Measurements from ENCODE around the gene UBAC2.

UBAC2 gene

GRCh38 chr13:99330942-99331341, 130.3 kb downstream of the UBAC2 start:
- no peak for DNase-seq (ENCODE audit: low read depth in 3 of 3, low spot score in 1 of 3)

DNA sequence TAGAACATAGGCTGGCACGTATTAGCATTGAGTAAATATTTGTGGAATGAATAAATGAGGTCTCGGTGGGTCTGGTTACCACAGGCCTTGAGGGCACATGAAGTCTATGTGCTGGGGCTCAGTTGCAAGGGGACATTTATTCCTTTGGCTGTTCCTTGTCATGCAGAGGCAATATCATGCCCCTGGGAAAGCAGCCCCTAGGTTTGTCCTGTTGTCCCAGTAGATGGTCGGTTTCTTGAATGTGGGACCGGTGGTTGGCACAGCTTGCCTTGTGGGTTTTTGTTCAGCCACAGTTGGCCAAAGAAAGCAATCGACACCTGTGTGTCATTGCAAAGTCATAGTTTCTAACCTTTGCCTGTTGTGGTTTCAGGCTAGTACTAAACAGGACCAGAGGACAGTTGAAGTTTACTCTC, 131.2 kb downstream of the UBAC2 start:
- no peak for DNase-seq (ENCODE audit: low read depth in 3 of 3, low spot score in 1 of 3)

DNA sequence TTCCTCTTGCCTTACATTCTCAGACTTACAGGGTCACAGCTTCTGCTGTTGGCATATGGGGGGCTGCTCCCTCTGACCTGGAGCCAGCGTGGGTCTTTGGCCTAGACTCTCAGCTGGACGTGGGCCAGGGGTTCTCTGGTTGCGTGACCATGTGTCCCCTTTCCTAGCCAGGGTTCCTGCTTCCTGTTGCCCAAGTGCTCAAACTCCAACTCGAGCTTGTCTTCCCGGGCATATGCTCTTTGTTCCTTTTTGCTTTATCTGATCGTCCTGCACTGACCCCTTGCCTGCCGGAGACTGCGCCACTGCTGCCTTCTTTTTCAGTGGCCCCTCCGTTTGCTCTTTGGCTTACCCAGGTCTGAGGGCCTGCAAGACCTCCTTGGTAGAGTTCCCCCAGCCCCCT, 131.8 kb downstream of the UBAC2 start:
- no peak for DNase-seq (ENCODE audit: low read depth in 3 of 3, low spot score in 1 of 3)

- no peak for DNase-seq (ENCODE audit: low read depth in 3 of 3, low spot score in 1 of 3)
These were observed 133.6 kb downstream of the UBAC2 start for GRCh38 chr13:99334221-99334620.

DNA sequence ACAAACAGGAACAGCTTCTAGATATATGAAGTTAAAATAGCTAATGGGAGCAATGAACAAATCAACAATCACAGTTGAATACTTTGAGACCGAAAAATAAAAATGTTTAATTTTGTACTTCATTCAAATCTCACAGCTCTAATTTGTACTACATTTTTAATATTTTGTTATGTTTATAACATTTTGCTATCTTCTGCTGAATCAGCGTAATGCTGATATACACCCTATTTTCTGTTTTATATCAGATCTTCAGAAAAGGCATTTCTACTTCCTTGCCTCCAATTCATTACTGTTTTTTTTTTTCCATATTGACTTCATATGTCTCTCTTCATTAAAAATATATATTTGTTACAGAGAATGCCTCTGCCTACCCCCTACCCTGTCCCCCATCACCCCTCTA, 134.4 kb downstream of the UBAC2 start:
- no peak for DNase-seq (ENCODE audit: low read depth in 3 of 3, low spot score in 1 of 3)

DNA sequence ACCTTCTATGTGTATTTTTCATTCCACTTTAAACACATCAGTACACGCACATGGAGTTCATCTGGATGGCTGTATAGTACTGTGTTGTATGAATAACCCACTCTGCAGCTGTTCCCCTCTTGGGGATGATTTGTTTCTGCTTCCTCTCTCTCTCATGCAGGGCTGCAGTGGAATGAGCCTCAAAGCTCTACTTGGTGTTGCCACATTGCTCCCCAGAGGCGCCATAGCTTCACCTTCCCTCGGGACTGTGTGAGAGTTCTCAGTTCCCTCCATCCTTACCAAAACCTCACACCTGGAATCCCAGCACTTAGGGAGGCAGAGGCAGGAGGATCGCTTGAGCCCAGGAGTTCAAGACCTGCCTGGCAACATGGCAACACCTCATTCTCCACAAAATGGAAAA, 134.9 kb downstream of the UBAC2 start:
- DNase-seq (ENCODE audit: low read depth in 3 of 3, low spot score in 1 of 3): no peak

DNA sequence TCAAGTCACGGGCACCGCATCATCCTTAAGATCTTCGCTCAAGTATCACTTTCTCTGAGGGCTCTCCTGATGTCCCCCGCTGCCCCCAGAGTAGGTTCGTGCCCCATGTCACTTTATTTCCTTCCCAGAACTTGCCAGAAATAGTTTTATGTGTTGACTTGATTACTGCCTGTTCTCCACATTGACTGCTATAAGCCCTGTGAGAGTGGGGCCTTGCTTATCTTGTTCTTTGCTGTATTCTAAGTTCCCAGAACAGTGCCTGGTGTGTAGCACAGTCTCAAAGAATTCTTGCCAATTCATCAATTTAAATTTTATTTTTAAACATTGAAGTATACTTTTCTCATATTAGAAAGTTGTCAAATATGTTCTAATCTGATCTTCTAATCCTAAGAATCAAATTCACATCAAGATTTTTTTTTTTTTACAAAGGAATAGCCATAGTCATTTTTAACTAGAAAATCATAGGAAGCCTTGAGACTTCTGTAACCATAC, 138.6 kb downstream of the UBAC2 start:
- no peak for DNase-seq (ENCODE audit: low read depth in 3 of 3, low spot score in 1 of 3)

GRCh38 chr13:99339736-99340397, 139.2 kb downstream of the UBAC2 start:
- DNase-seq (ENCODE audit: low read depth in 3 of 3, low spot score in 1 of 3): no peak

DNA sequence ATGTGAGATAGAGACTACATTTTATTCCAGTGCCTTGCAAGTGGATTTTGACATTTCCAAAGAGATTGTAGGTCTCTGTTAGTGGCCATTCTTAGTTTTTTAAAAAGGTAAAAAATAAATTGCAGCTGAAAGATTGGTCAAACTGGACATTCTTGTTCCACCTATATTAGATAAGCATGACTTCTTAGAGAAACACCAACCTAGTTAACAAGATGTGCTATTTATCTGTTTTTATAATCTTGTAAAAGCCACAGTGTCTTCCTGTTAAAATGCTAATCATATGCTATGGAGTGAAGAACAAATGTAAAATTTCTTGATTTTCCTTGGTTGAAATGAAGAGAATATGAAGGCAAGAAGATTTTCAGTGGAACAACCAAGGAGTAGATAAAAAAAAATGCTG, 140.0 kb downstream of the UBAC2 start:
- no peak for DNase-seq (ENCODE audit: low read depth in 3 of 3, low spot score in 1 of 3)

- DNase-seq (ENCODE audit: low read depth in 3 of 3, low spot score in 1 of 3): no peak
These were observed 141.5 kb downstream of the UBAC2 start for GRCh38 chr13:99341969-99342722.

- DNase-seq (ENCODE audit: low read depth in 3 of 3, low spot score in 1 of 3): no peak
These were observed 142.2 kb downstream of the UBAC2 start for GRCh38 chr13:99342723-99343315.

GRCh38 chr13:99344610-99345208, 144.1 kb downstream of the UBAC2 start:
- no peak for DNase-seq (ENCODE audit: low read depth in 3 of 3, low spot score in 1 of 3)

DNA sequence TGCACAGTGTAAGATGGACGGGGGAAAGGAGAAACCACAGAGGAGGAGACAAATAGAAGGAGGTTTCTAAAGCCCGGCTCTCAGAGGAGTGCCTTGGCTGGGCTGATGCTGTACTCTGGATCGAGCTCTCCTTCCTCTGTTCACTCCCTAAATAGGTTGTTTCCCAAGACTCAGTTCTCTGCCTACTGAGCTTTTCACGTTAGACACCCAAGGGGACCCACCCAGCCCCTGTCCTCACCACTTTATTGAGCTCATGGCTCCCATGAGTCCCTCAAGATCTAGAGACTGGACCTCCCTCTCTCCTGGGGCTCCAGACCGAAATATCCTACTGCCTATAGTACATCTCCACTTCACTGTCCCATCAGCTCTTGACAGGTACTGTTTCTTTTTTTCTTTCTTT, 144.7 kb downstream of the UBAC2 start:
- no peak for DNase-seq (ENCODE audit: low read depth in 3 of 3, low spot score in 1 of 3)

GRCh38 chr13:99346335-99347042, 145.8 kb downstream of the UBAC2 start:
- DNase-seq (ENCODE audit: low read depth in 3 of 3, low spot score in 1 of 3): no peak

DNA sequence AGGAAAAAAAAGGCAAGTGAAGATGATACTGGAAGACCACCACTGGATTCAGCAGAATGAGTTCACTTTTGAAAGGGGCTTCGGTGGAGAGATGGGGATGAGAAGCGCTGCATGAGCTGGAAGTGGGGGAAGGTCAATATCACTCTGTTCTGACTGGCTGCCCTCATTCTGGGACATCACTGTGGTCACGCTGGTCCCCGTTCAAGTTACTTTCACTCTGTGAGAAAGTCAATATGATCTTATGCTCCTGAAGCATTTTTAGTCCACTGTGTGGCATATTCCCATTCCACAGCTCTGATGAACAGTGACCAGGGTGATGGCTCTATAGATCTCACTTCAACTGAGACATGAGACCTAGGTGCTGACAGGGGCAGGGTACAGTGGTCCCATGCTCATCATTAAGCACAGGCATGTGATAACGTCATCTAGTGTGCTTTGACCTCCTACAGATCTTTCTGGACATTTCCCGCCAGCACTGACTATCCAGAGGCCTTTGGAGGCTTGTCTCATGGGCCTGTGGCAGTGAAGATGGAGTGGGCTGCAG, 146.8 kb downstream of the UBAC2 start:
- no peak for DNase-seq (ENCODE audit: low read depth in 3 of 3, low spot score in 1 of 3)

- no peak for DNase-seq (ENCODE audit: low read depth in 3 of 3, low spot score in 1 of 3)
These were observed 147.3 kb downstream of the UBAC2 start for GRCh38 chr13:99347911-99348451.

- DNase-seq (ENCODE audit: low read depth in 3 of 3, low spot score in 1 of 3): no peak
These were observed 149.5 kb downstream of the UBAC2 start for GRCh38 chr13:99350191-99350590.

DNA sequence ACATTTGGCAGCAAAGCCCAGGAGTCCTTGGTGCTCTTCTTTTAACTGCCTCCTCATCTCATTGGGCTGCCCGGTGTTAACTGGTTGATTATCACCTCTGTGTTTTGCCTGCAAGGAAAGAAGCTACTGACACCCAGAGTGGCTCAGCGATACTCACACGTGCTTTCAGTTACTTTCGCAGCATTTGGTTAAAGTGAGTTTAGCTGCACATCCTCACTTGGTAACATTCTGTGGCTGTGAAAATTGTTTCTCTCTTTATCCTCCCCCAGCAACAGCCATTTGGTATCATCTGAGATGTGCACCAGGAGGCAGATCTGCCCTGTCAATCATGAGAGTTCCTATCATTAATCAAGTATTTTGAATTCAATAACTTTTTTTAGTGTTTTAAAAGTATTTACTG, 151.1 kb downstream of the UBAC2 start:
- DNase-seq (ENCODE audit: low read depth in 3 of 3, low spot score in 1 of 3): no peak

- no peak for DNase-seq (ENCODE audit: low read depth in 3 of 3, low spot score in 1 of 3)
These were observed 151.9 kb downstream of the UBAC2 start for GRCh38 chr13:99352351-99353245.

- DNase-seq (ENCODE audit: low read depth in 3 of 3, low spot score in 1 of 3): no peak
These were observed 152.6 kb downstream of the UBAC2 start for GRCh38 chr13:99353246-99353600.

All from stimulated activated CD4-positive, alpha-beta T cell treated with anti-CD3 and anti-CD28 coated beads, TNF-alpha, amount 100 ng/mL, for 1 hour (primary cell).